Bronchial epithelial cell (primary cell): Measurements from ENCODE around the gene GALNT18. TPM values are rescaled to one million over a fixed set of nuclear protein-coding genes. Genes with fewer than 3 reads are reported as not detected.
A peak's percentile ranks its signal among the peaks of the same experiment; 100 is the strongest.
"Not testable (repeated sequence)": the region's sequence is repeated elsewhere in the genome, so short reads cannot be mapped to it uniquely, and the experiment has no call there.

Experiments
- DNase-seq: peaks from one replicate; pipeline ENCODE4 v3.0.0-alpha.2; 2010; ENCODE audit warnings: low read depth
- FAIRE-seq: peaks from 2 replicates; lab custom pipeline; 2011; peaks lifted over from hg19 to GRCh38; lab: Jason Lieb, UNC
- H3K27me3 ChIP-seq: 2 replicates; pipeline ENCODE4 v1.5.1; 2011; ENCODE audit warnings: low read length; ENCODE audit not compliant: control insufficient read depth, insufficient read depth
- H3K36me3 ChIP-seq: 2 replicates; pipeline ENCODE4 v1.5.1; 2011; ENCODE audit warnings: low read length; ENCODE audit not compliant: control insufficient read depth, insufficient read depth
- H3K4me3 ChIP-seq: 2 replicates; pipeline ENCODE4 v1.5.1; 2011; ENCODE audit warnings: mild to moderate bottlenecking, low read depth, low read length, control low read depth
- total RNA-seq: library from RNA; depleted of rRNA; stranded (reverse); fragments of >200 nt; gene quantifications from 2 replicates; pipeline ENCODE4 v1.2.1, GENCODE V29; 2014
- TF ChIP-seq, protein P1 (sequence below): IDR thresholded peaks from 2 replicates; pipeline ENCODE4 v1.5.1; 2011; ENCODE audit warnings: mild to moderate bottlenecking, moderate library complexity, low read length, control low read depth, inconsistent platforms; ENCODE audit not compliant: insufficient read depth, severe bottlenecking

GALNT18 gene
- total RNA-seq, 1 donor from 2014 or later: 26.1 TPM

DNA sequence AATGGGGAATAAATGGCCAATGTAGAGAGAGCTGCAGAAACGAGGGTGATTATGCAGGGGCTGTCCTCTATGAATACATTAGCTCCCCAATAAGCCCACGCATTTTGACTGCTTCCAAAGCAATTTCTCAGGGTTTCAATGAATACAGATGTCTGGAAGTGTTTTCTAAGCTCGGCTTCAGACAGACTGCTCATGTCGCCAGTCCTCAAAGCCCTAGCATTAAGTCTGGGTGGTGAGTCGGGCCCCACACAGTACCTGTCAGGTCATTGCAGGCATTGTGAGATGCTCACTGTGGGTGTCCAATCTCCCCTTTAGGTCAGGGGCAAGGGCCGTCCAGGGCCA lies 250.9 kb downstream of the GALNT18 start:
- no peaks in the 10 kb centered on the region for H3K27me3 ChIP-seq
- FAIRE-seq (no peak), DNase-seq (no peak)
- TF ChIP-seq, protein P1, sequence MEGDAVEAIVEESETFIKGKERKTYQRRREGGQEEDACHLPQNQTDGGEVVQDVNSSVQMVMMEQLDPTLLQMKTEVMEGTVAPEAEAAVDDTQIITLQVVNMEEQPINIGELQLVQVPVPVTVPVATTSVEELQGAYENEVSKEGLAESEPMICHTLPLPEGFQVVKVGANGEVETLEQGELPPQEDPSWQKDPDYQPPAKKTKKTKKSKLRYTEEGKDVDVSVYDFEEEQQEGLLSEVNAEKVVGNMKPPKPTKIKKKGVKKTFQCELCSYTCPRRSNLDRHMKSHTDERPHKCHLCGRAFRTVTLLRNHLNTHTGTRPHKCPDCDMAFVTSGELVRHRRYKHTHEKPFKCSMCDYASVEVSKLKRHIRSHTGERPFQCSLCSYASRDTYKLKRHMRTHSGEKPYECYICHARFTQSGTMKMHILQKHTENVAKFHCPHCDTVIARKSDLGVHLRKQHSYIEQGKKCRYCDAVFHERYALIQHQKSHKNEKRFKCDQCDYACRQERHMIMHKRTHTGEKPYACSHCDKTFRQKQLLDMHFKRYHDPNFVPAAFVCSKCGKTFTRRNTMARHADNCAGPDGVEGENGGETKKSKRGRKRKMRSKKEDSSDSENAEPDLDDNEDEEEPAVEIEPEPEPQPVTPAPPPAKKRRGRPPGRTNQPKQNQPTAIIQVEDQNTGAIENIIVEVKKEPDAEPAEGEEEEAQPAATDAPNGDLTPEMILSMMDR: no peak
- no peak overlapping the region for H3K4me3 ChIP-seq
- H3K36me3 ChIP-seq: peaks cover 4% of the 10 kb centered on the region

DNA sequence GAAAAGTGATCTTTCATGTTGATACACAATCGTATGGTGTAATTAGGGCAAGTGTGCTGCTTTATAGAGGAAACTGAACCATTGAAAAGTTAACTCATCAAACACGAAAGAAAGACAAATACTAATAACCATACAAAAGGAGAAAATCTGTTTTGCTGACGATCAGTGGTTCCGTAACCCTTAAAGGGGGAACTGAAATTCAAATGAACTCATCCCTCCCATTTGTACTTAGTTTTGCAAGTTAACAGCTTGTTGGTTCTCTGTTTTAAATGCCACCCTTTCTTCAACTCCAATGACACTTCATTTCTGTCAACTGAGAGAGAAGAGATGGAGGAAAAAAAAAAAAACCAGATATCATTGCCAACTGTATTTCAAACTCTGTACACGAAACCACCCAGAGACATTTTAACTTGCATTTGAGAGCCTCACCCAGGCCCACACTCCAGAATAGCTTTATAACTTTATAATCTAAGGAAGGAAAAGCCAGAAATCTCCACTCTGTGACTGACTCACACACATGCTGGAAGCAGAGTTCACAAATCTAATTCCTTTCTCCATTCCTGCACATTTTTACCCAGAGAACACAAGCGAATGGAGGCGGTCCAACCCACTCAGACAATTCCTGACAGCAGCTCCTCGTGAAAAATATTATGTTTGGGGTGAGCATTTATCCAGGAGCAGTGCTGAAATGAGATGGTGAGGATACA lies 251.4 kb downstream of the GALNT18 start:
- FAIRE-seq: no peak
- no peaks in the 10 kb centered on the region for H3K27me3 ChIP-seq
- TF ChIP-seq, protein P1: no peak

DNA sequence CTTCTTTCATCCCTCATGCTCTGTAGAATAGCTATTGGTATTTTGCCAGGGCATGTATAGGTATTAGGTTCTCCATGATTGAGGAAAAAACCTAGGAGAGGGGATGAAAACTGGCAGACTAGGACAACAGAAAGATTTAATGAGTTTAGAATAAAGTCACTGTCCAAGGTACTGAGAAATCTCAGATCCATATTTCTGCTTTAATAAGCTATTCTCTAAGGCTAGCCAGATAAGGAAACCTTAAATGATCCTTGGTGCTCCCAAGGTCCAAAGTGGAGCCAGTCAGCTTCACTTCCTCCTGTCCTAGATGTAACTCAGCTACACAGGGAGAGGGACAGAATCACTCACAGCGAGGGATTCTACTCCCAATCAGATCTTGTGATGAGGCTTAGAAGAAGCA lies 255.0 kb downstream of the GALNT18 start:
- Histone ChIP-seq H3K27me3 (no peaks in the 10 kb centered on the region), H3K4me3 (no peak overlapping the region), H3K36me3 (peaks cover 1% of the 10 kb centered on the region)
- no peak for FAIRE-seq
- no peak for DNase-seq
- TF ChIP-seq, protein P1: no peak

More for the DNA sequence above, 251.4 kb downstream of the GALNT18 start:
- Histone ChIP-seq H3K36me3 (peaks cover 3% of the 10 kb centered on the region), H3K4me3 (no peak overlapping the region)
- no peak for DNase-seq

DNA sequence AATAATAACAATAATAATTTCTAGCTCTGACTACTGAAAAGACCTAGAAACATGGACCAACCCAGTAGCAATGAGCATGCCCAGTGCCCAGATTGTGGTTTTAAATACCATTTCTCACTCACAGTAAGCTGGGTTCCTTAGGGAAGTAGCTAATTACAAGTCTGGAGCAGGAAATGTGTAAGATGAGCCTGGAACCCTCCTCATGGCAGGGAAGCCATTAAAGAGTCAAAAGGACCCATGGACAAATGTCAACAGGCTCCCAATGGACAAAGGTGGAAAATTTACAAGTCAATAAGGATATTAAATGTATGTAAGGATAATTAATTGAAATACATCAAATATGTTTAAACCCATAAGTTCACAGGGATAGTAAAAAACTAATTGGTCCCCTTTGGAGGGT lies 258.1 kb downstream of the GALNT18 start:
- TF ChIP-seq, protein P1: no peak
- DNase-seq (no peak), FAIRE-seq (no peak)
- no peaks in the 10 kb centered on the region for H3K27me3 ChIP-seq
- no peaks in the 10 kb centered on the region for H3K36me3 ChIP-seq
- no peak overlapping the region for H3K4me3 ChIP-seq

DNA sequence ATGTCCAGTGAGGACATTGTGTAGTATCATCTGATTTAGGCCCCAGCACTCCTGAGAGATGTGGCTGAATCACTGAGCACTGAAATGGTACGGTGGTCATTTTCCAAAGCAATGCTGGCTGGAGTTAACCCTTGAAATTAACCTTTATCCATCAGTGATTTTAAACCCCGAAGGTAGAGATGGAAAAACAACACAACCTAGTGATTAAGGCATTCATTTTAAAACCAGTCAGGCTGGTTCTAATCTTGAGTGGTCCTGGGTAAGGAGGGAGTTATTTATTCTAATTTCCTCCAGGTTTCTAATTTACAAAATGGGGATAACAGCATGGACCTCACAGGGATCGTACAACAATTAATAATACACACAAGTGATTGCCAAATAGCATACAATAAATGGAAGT lies 262.2 kb downstream of the GALNT18 start:
- H3K4me3 ChIP-seq: no peak overlapping the region
- DNase-seq (no peak), FAIRE-seq (no peak)
- TF ChIP-seq, protein P1: no peak
- no peaks in the 10 kb centered on the region for H3K27me3 ChIP-seq
- H3K36me3 ChIP-seq: no peaks in the 10 kb centered on the region

DNA sequence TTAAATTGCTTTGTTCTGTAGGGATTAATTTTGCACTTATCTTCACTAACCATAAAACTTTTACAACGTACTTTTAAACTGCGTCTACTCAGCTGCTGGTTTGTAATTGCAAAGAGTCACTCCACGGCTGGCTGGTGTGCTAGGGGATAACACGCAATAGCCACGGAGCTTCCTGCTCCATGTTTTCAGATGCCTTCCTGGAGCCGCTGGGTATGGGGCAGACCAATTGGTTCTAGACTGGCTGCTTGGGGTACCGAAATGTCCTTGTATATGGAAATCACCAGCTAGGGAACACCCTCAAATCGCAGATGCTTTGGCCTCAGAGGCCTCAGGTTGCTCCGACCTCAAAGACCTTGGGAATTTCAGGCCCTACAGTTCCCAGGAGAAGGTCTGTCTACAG lies 265.0 kb downstream of the GALNT18 start:
- no peak for FAIRE-seq
- DNase-seq: no peak
- TF ChIP-seq, protein P1: no peak
- Histone ChIP-seq H3K4me3 (no peak overlapping the region), H3K27me3 (no peaks in the 10 kb centered on the region), H3K36me3 (no peaks in the 10 kb centered on the region)

DNA sequence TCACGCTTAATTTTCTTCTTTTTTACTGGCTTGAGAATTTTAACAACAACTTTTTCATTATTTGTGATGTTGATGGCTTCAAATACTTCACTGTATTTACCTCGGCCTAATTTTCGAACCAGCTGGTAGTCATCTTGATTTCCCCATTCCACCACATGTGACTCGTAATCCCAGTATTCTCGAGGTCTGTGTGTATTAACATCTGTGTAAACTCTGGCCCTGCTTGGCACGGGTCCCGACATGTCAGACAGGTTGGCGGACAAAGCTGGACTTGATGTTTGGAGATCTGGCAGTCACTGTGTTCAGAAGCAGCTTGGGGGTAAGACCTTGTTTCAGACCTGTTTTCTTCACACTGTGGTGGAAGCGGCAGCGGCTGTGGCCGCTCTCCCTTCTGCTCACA lies 268.9 kb downstream of the GALNT18 start, which contains the start of gene CSNK2A3:
CSNK2A3 (minus strand) TSS at position 373 of the 400 bp plus-strand sequence; CDS start at position 242, 131 bp downstream.
- H3K4me3 ChIP-seq, H3K27me3 ChIP-seq, H3K36me3 ChIP-seq: not testable (repeated sequence)
- peak; percentile 97 for FAIRE-seq
- DNase-seq: peak; percentile 38

DNA sequence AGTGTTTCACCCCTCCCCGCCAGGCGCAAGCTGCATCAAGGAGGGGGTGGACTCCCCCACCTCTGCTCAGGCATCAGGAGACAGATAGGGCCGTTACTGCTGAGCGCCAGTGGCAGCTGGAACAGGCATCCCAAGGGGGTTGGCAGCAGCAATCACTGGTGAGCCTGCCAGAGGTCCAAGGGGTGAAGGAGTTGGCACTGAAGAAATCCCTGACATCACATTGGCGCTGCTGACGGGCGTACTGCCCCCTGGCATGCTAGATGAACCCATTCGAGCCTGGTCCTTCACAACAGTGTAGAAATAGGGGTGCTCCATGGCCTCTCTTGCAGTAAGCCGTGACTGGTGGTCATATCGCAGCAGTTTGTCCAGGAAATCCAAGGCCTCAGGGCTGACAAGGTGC lies 270.0 kb downstream of the GALNT18 start:
- peak; percentile 97 for FAIRE-seq
- not testable (repeated sequence) for H3K36me3 ChIP-seq, H3K27me3 ChIP-seq, H3K4me3 ChIP-seq, DNase-seq
